Measurements from ENCODE around the gene DENND2A. TPM values are rescaled to one million over a fixed set of nuclear protein-coding genes. Genes with fewer than 3 reads are reported as not detected.

Gene DENND2A
- total and polyA plus RNA-seq, 2 of the 4 experiments (the other 2 are of a cell fraction), result 7.5 to 10.3 TPM

DNA sequence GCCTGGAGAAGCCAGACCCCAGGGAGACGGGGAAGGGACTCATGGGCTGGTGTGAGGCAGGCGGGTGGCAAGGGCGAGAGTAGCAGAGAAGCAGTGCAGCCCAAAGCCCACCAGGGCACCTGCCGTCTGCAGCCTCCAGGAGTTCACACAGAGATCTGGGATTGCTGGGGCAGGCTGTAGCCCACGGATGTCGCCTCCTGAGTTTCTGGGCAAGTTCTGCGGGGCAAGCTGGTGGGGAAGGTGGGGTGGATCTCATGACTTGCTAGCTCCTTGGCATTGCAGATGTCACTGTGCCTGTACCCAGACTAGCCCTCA, 38.2 kb upstream of the DENND2A start:
- H4K8ac ChIP-seq (ENCODE audit: low read depth in 2 of 2, low read length in 2 of 2), result no peak overlapping the region
- no peak overlapping the region for H3K9ac ChIP-seq (ENCODE audit: low read depth, low read length)
- no peak overlapping the region for H2BK15ac ChIP-seq (ENCODE audit: low read depth, low read length)
- no peak overlapping the region for H4K5ac ChIP-seq (ENCODE audit: low read depth, low read length)
- no peak overlapping the region for H2AK5ac ChIP-seq (ENCODE audit: low read depth, low read length)
- TF ChIP-seq FOS (IDR thresholded peaks at IDR 0.05; ENCODE audit: low read depth, low read length), result no peak
- TF ChIP-seq, protein P1, sequence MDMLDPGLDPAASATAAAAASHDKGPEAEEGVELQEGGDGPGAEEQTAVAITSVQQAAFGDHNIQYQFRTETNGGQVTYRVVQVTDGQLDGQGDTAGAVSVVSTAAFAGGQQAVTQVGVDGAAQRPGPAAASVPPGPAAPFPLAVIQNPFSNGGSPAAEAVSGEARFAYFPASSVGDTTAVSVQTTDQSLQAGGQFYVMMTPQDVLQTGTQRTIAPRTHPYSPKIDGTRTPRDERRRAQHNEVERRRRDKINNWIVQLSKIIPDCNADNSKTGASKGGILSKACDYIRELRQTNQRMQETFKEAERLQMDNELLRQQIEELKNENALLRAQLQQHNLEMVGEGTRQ (IDR thresholded peaks at IDR 0.05; ENCODE audit: low read depth, low read length), result no peak
- no peak for TF ChIP-seq BHLHE40 (IDR thresholded peaks at IDR 0.05; ENCODE audit: low read depth, low read length)
- no peak for TF ChIP-seq RFX5 (IDR thresholded peaks at IDR 0.05; ENCODE audit: low read depth, low read length)
- TF ChIP-seq MAZ (IDR thresholded peaks at IDR 0.05; ENCODE audit: borderline replicate concordance, low read depth, low read length), result no peak
- no peak for TF ChIP-seq CEBPB (IDR thresholded peaks at IDR 0.05; ENCODE audit: low read depth, low read length)
- no peak for TF ChIP-seq RAD21 (IDR thresholded peaks at IDR 0.05; ENCODE audit: low read length)
- no peak for TF ChIP-seq POLR2A (IDR thresholded peaks at IDR 0.05; ENCODE audit: low read depth, low read length)
- TF ChIP-seq RCOR1 (IDR thresholded peaks at IDR 0.05; ENCODE audit: insufficient replicate concordance, low read length), result no peak
- no peak for TF ChIP-seq NFE2L2 (IDR thresholded peaks at IDR 0.05; ENCODE audit: low read depth, low read length)
- TF ChIP-seq SMC3 (IDR thresholded peaks at IDR 0.05; ENCODE audit: low read depth, low read length), result no peak
- TF ChIP-seq MXI1 (IDR thresholded peaks at IDR 0.05; ENCODE audit: borderline replicate concordance, low read depth, low read length), result no peak
- no peak for TF ChIP-seq MAFK (IDR thresholded peaks at IDR 0.05; ENCODE audit: low read depth, low read length)
- TF ChIP-seq, protein P2, sequence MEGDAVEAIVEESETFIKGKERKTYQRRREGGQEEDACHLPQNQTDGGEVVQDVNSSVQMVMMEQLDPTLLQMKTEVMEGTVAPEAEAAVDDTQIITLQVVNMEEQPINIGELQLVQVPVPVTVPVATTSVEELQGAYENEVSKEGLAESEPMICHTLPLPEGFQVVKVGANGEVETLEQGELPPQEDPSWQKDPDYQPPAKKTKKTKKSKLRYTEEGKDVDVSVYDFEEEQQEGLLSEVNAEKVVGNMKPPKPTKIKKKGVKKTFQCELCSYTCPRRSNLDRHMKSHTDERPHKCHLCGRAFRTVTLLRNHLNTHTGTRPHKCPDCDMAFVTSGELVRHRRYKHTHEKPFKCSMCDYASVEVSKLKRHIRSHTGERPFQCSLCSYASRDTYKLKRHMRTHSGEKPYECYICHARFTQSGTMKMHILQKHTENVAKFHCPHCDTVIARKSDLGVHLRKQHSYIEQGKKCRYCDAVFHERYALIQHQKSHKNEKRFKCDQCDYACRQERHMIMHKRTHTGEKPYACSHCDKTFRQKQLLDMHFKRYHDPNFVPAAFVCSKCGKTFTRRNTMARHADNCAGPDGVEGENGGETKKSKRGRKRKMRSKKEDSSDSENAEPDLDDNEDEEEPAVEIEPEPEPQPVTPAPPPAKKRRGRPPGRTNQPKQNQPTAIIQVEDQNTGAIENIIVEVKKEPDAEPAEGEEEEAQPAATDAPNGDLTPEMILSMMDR (conservative IDR thresholded peaks at IDR 0.05; ENCODE audit: low read depth, low read length), result no peak
- no peak for TF ChIP-seq CHD1 (IDR thresholded peaks at IDR 0.05; ENCODE audit: low read depth, low read length)
- no peak overlapping the region for H3K18ac ChIP-seq (ENCODE audit: low read depth, low read length)
- no peak overlapping the region for H2BK20ac ChIP-seq (ENCODE audit: low read depth, low read length)
- H3K36me3 ChIP-seq (ENCODE audit: control insufficient read depth, insufficient read depth, low read length), result peaks cover 5% of the 10 kb centered on the region
- no peak overlapping the region for H2AFZ ChIP-seq (replicated peaks; ENCODE audit: low read length, poor library complexity)
- H4K91ac ChIP-seq (ENCODE audit: insufficient read depth, low read depth, low read length), result no peak overlapping the region
- no peak overlapping the region for H3K4me2 ChIP-seq (ENCODE audit: low read depth, low read length)
- 0 out of 2 replicates have a peak, but pooled peaks cover under 1% of the 10 kb centered on the region for H3K4me1 ChIP-seq (ENCODE audit: control insufficient read depth, insufficient read depth, low read length)
- no peaks in the 10 kb centered on the region for H4K20me1 ChIP-seq (ENCODE audit: insufficient read depth, low read length)
- no peaks in the 10 kb centered on the region for H3K9me3 ChIP-seq (ENCODE audit: control insufficient read depth, insufficient read depth, low read length)
- H2BK120ac ChIP-seq (ENCODE audit: low read depth, low read length), result no peak overlapping the region
- no peak overlapping the region for H3K27ac ChIP-seq (ENCODE audit: insufficient read depth, low read length)
- 85% methylated on average over 3 of the region's 7 CpGs; no CpG with 5 or more reads in 1 of the 2 experiments for WGBS, 2 experiments (ENCODE audit: extremely low coverage in 2 of 2, insufficient read length in 1 of 2)
- no peak overlapping the region for H3K23ac ChIP-seq (ENCODE audit: low read depth, low read length)
- DNase-seq, result no peak
- dilution Hi-C loops (cut with HindIII; ENCODE audit: low sequenced_read_pairs, unreplicated experiment), result no loop called here
- H2AK9ac ChIP-seq (replicated peaks; ENCODE audit: low read depth, low read length, poor library complexity), result no peak overlapping the region
- BruUV-seq (replicated peaks), result no TSS peak
- ChIA-PET CTCF (no interaction called here), POLR2A (ENCODE audit: unreplicated experiment) (interaction anchor here (0.6 kb wide), 1 partner anchor 99 kb away, joined by 3 read pairs; no protein-coding TSS in a partner anchor)
- intact Hi-C loops (cut with micrococcal nuclease), result loop anchor here (5.0 kb wide), 1 partner anchor 854 kb away; no protein-coding TSS in a partner anchor
- in situ Hi-C loops (cut with MboI; ENCODE audit: low sequenced_read_pairs), result no loop called here
- H3K14ac ChIP-seq (replicated peaks; ENCODE audit: low read depth, low read length), result no peak overlapping the region
- H2BK5ac ChIP-seq (ENCODE audit: low read depth, low read length, poor library complexity, severe bottlenecking), result no peak overlapping the region
- H3K79me1 ChIP-seq (ENCODE audit: low read depth in 1 of 2, low read length in 2 of 2), result peaks cover 0 to 6% of the 10 kb centered on the region in 2 experiments; a peak in 1 of 4 replicates
- no peak overlapping the region for H3K56ac ChIP-seq (ENCODE audit: extremely low read depth, insufficient read depth, low read length)
- H3K4ac ChIP-seq (ENCODE audit: low read depth, low read length), result no peak overlapping the region
- peaks cover 4% of the 10 kb centered on the region; the same call in 1 of the 2 replicates for H3K9me1 ChIP-seq (ENCODE audit: insufficient read depth, low read length)
- H3K27me3 ChIP-seq (ENCODE audit: control insufficient read depth, insufficient read depth, low read length), result no peaks in the 10 kb centered on the region
- ATAC-seq (ENCODE audit: low read depth), result no peak
- no peak overlapping the region for H3K4me3 ChIP-seq (ENCODE audit: insufficient read depth, low read depth, low read length)

All from IMR-90 (cell line).